Stomach smooth muscle (tissue), 2 donors: ENCODE measurements around the gene CHST8.

Source experiments
- H3K27ac ChIP-seq: one replicate; pipeline ENCODE4 v1.7.0; 2013; ENCODE audit warnings: mild to moderate bottlenecking, low read length, inconsistent platforms
- H3K27me3 ChIP-seq, 2 donors: one replicate each; pipeline ENCODE4 v1.7.0; 2013; ENCODE audit warnings: low read length in 2 of 2; ENCODE audit not compliant: insufficient read depth in 2 of 2, control insufficient read depth in 1 of 2
- H3K36me3 ChIP-seq, 2 donors: one replicate each; pipeline ENCODE4 v1.7.0; 2013; ENCODE audit warnings: low read length in 2 of 2; ENCODE audit not compliant: control insufficient read depth in 2 of 2, insufficient read depth in 2 of 2
- H3K4me1 ChIP-seq: one replicate; pipeline ENCODE4 v1.7.0; 2013; ENCODE audit warnings: low read length; ENCODE audit not compliant: control insufficient read depth, insufficient read depth
- H3K4me3 ChIP-seq, 2 donors: one replicate each; pipeline ENCODE4 v1.7.0; 2013; ENCODE audit warnings: low read length in 2 of 2
- H3K9ac ChIP-seq, 2 donors: one replicate each; pipeline ENCODE4 v1.7.0; 2013; ENCODE audit warnings: low read length in 2 of 2, mild to moderate bottlenecking in 1 of 2
- H3K9me3 ChIP-seq, 2 donors: one replicate each; pipeline ENCODE4 v1.7.0; 2013; ENCODE audit warnings: low read length in 2 of 2; ENCODE audit not compliant: control insufficient read depth in 2 of 2
- donor health status: healthy.
- donor health status: Pancreatic carcinoma.

CHST8 gene

GRCh38 chr19:33702606-33703437 lies 81.1 kb downstream of the CHST8 start:
- Histone ChIP-seq H3K27me3 (peaks cover 0 to 8% of the 10 kb centered on the region in 2 donors), H3K4me3 (no peak overlapping the region), H3K36me3 (no peaks in the 10 kb centered on the region), H3K9me3 (no peaks in the 10 kb centered on the region), H3K4me1 (no peaks in the 10 kb centered on the region), H3K27ac (no peak overlapping the region), H3K9ac (no peak overlapping the region)

- Histone ChIP-seq H3K9ac (no peak overlapping the region), H3K27me3 (peaks cover 0 to 8% of the 10 kb centered on the region in 2 donors), H3K4me3 (no peak overlapping the region), H3K4me1 (no peaks in the 10 kb centered on the region), H3K9me3 (no peaks in the 10 kb centered on the region), H3K27ac (no peak overlapping the region), H3K36me3 (no peaks in the 10 kb centered on the region)
Measured at GRCh38 chr19:33703438-33703750, 81.6 kb downstream of the CHST8 start.

- H3K27me3 ChIP-seq, result peaks cover 0 to 6% of the 10 kb centered on the region in 2 donors
Measured at GRCh38 chr19:33703821-33704220, 82.1 kb downstream of the CHST8 start.

GRCh38 chr19:33704271-33704670 lies 82.5 kb downstream of the CHST8 start:
- Histone ChIP-seq H3K27me3 (peaks cover 0 to 6% of the 10 kb centered on the region in 2 donors), H3K36me3 (no peaks in the 10 kb centered on the region), H3K9me3 (no peaks in the 10 kb centered on the region), H3K9ac (no peak overlapping the region), H3K27ac (no peak overlapping the region), H3K4me1 (no peaks in the 10 kb centered on the region), H3K4me3 (no peak overlapping the region)

More at GRCh38 chr19:33703821-33704220, 82.1 kb downstream of the CHST8 start:
- no peaks in the 10 kb centered on the region for H3K4me1 ChIP-seq
- no peak overlapping the region for H3K27ac ChIP-seq
- H3K4me3 ChIP-seq, result no peak overlapping the region
- no peaks in the 10 kb centered on the region for H3K9me3 ChIP-seq
- no peaks in the 10 kb centered on the region for H3K36me3 ChIP-seq
- H3K9ac ChIP-seq, result no peak overlapping the region

- Histone ChIP-seq H3K27ac (no peak overlapping the region), H3K4me1 (no peaks in the 10 kb centered on the region), H3K9ac (no peak overlapping the region), H3K27me3 (peaks cover 0 to 3% of the 10 kb centered on the region in 2 donors), H3K9me3 (no peaks in the 10 kb centered on the region), H3K4me3 (no peak overlapping the region), H3K36me3 (no peaks in the 10 kb centered on the region)
Measured at GRCh38 chr19:33705090-33705847, 83.5 kb downstream of the CHST8 start.

- H3K4me3 ChIP-seq, result no peak overlapping the region
- H3K9me3 ChIP-seq, result no peaks in the 10 kb centered on the region
- no peaks in the 10 kb centered on the region for H3K4me1 ChIP-seq
- peaks cover 0 to 3% of the 10 kb centered on the region in 2 donors for H3K27me3 ChIP-seq
- H3K9ac ChIP-seq, result no peak overlapping the region
- H3K27ac ChIP-seq, result no peak overlapping the region
- no peaks in the 10 kb centered on the region for H3K36me3 ChIP-seq
Measured at GRCh38 chr19:33705860-33706259, 84.1 kb downstream of the CHST8 start.

GRCh38 chr19:33706631-33707030 lies 84.9 kb downstream of the CHST8 start:
- peaks cover 0 to 3% of the 10 kb centered on the region in 2 donors for H3K27me3 ChIP-seq
- H3K4me3 ChIP-seq, result no peak overlapping the region

GRCh38 chr19:33712268-33712667 lies 90.5 kb downstream of the CHST8 start:
- no peak overlapping the region for H3K4me3 ChIP-seq
- H3K27me3 ChIP-seq, result peaks cover 0 to 5% of the 10 kb centered on the region in 2 donors
- no peak overlapping the region for H3K9ac ChIP-seq
- H3K9me3 ChIP-seq, result peaks cover 2 to 7% of the 10 kb centered on the region in 2 donors
- no peak overlapping the region for H3K27ac ChIP-seq
- no peaks in the 10 kb centered on the region for H3K36me3 ChIP-seq
- no peaks in the 10 kb centered on the region for H3K4me1 ChIP-seq

More at GRCh38 chr19:33706631-33707030, 84.9 kb downstream of the CHST8 start:
- H3K27ac ChIP-seq, result no peak overlapping the region
- H3K9me3 ChIP-seq, result no peaks in the 10 kb centered on the region
- no peaks in the 10 kb centered on the region for H3K4me1 ChIP-seq
- no peak overlapping the region for H3K9ac ChIP-seq
- H3K36me3 ChIP-seq, result no peaks in the 10 kb centered on the region

- Histone ChIP-seq H3K27me3 (peaks cover 0 to 5% of the 10 kb centered on the region in 2 donors), H3K36me3 (no peaks in the 10 kb centered on the region), H3K9me3 (peaks cover 2 to 7% of the 10 kb centered on the region in 2 donors), H3K4me1 (no peaks in the 10 kb centered on the region), H3K9ac (no peak overlapping the region), H3K27ac (no peak overlapping the region), H3K4me3 (no peak overlapping the region)
Measured at GRCh38 chr19:33713194-33713593, 91.4 kb downstream of the CHST8 start.

GRCh38 chr19:33714149-33714548 lies 92.4 kb downstream of the CHST8 start:
- Histone ChIP-seq H3K4me3 (no peak overlapping the region), H3K4me1 (no peaks in the 10 kb centered on the region), H3K36me3 (no peaks in the 10 kb centered on the region)

More at GRCh38 chr19:33714149-33714548, 92.4 kb downstream of the CHST8 start:
- Histone ChIP-seq H3K27me3 (peaks cover 0 to 7% of the 10 kb centered on the region in 2 donors), H3K9me3 (peaks cover 2 to 7% of the 10 kb centered on the region in 2 donors), H3K9ac (no peak overlapping the region), H3K27ac (no peak overlapping the region)
